HK-2 (cell line): ENCODE data around the gene FDX1.

Experiments used
- DNase-seq: peaks from one replicate; pipeline ENCODE4 v3.0.0-alpha.2; 2018; ENCODE audit not compliant: unreplicated experiment

The FDX1 gene

DNA sequence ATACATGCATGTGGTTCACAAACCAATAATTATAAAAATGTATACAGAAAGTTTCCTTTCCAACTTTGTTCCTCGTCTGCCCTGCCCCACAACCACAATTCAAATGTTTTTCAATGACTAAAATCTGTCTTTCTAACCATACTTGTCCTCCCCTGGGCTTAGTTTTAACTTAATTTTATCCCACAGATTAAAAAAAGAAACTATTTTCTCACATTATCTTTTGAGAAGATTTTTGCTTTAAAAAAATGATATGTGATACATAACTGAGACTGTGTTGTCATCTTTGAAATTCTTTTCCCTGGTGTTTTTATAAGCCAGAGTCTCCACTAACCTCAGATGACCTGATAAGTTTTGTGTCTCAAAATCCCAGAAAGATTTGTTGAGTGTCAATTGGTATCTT, 79.0 kb downstream of the FDX1 start:
- DNase-seq: no peak

DNA sequence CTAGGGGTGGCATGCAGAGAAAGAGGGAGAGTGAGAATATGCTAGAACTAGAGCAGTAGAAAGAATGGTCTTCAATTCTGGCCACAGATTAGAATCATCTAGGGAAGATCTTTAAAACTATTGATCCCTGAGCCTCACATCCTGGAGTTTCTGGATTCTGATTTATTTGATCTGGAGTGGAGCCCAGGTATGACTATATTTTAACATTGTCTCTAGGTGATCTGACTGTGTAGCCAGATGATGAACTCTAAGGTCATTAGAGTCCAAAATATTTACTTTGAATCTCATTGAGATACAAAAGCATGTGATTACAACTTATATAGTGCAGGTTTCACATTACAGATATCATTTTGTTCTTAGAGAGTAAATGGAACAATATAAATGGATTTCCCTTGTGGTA, 79.7 kb downstream of the FDX1 start:
- no peak for DNase-seq

DNA sequence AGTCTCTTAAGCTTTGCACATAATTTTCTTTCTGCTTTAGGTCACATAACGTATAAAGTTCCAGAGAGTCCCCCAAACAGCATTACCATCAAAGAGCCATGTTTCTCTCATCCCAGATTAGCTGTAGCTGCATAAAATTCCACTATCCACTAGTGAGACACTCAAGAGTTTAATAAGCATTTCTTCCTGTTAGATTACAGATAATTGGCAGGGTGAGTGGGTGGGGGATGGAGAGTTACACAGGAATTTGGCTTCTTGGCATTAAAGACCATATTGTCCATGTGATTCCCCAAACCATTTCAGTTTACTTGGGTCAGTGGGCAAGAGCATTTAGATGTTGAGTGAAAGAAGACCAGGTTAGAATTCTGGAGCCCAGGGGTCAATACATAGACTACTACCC, 82.3 kb downstream of the FDX1 start:
- no peak for DNase-seq

DNA sequence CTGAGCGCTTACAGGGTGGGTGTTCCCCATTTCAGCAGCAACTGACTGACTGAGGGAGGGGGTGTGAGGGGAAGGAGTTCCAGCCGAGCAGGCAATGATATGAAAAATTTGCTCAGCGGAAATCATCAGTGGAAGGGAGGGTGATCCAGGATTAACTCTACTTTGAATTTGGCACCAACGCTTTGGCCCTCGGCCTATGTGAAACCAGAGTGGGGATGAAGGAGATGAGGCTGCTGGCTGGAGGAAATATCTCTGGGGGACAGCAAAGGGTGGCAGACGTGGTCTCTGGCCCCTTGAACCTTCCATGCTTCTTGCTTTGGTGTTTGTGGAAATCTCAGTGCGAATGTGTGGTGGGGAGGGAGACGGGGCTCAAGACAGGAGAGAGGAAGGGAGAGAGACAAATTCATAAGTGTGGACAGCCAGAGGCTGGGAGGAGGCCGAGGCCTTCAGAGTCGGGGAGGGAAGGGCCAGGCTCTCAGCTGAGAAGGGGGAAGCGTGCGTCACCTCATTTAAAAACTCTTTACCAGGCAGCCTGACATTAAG, 83.6 kb downstream of the FDX1 start:
- DNase-seq: no peak

DNA sequence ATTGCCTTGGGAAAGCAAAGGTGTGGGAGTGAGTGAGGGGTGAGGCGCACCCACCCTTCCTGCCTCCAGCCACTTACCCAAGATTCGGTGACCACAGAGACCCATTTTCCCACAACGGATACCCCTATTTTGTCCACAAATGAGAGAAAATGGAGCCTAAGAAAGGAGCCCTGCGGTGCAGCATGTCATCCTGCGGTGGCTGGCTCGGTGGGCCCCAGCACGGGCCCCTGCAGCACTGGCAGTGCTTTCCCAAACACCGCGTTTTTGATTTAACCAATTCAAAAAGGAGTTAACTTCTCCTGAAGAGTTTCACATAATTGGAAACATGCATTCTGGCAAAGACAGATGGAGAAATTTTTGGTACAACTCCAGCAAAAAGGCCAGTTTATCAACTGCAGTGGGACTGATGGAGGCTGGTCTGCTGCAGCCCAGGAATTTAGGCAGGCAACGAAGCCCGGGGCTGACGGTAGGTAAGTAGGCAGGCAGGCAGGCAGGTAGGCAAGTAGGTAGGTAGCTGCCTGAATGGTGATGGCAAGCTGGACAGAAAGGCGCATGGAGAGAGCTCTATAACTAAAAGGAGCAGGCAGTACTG, 84.2 kb downstream of the FDX1 start:
- no peak for DNase-seq
